Keratinocyte (primary cell): Measurements from ENCODE around the gene CXCL8.

Experiments
- CTCF ChIP-seq, 3 experiments: IDR thresholded peaks in 1 of 3; conservative IDR thresholded peaks in 1 of 3; optimal IDR thresholded peaks in 1 of 3; 2 replicates in 2 of 3; 3 replicates in 1 of 3; pipeline versions ENCODE3 to v1.5.1; 2011; ENCODE audit warnings: low read length in 3 of 3, mild to moderate bottlenecking in 3 of 3, moderate library complexity in 2 of 3, control low read depth in 1 of 3, inconsistent platforms in 1 of 3; ENCODE audit not compliant: insufficient read depth in 2 of 3; ENCODE audit errors: extremely low read depth in 1 of 3
- EZH2 ChIP-seq: IDR thresholded peaks from one replicate; pipeline ENCODE4 v1.6.1; 2012; ENCODE audit warnings: inconsistent platforms, mild to moderate bottlenecking, low read length, moderate library complexity

GRCh38 chr4:73776321-73776729 is 36.0 kb downstream of the CXCL8 start:
- TF ChIP-seq EZH2: no peak
- no peak for TF ChIP-seq CTCF (optimal IDR thresholded peaks at IDR 0.05 in 1 of 3, IDR thresholded peaks at IDR 0.05 in 1 of 3, conservative IDR thresholded peaks at IDR 0.05 in 1 of 3; ENCODE audit: extremely low read depth in 1 of 3, insufficient read depth in 2 of 3, low read length in 3 of 3)
